Lung (tissue), 12 donors: ENCODE data around the gene ZGLP1. TPM values are rescaled to one million over a fixed set of nuclear protein-coding genes. Genes with fewer than 3 reads are reported as not detected.

Source experiments
- ATAC-seq: fragments of 200-7000 bp; cut with Tn5 transposase; one replicate; pipeline ENCODE4 v1.9.1; 2020; ENCODE audit warnings: moderate number of reproducible peaks; ENCODE audit not compliant: insufficient read depth, low FRiP score
- DNase-seq, 3 donors: peaks; one replicate each; pipeline ENCODE4 v3.0.0-alpha.2; 2013 to 2017
- H3K27ac ChIP-seq, 2 donors: one replicate each; pipeline ENCODE4 v1.5.1; 2013; ENCODE audit warnings: mild to moderate bottlenecking in 2 of 2, moderate library complexity in 2 of 2, control low read depth in 1 of 2, inconsistent platforms in 1 of 2, low read depth in 1 of 2, low read length in 1 of 2
- H3K27me3 ChIP-seq, 3 donors: one replicate each; pipeline ENCODE4 v1.5.1; 2013; ENCODE audit warnings: low read length in 2 of 3; ENCODE audit not compliant: control insufficient read depth in 3 of 3, insufficient read depth in 3 of 3
- H3K36me3 ChIP-seq, 4 donors: one replicate each; pipeline ENCODE4 v1.5.1; 2013; ENCODE audit warnings: low read length in 4 of 4, mild to moderate bottlenecking in 1 of 4, moderate library complexity in 1 of 4; ENCODE audit not compliant: control insufficient read depth in 4 of 4, insufficient read depth in 4 of 4
- H3K4me1 ChIP-seq, 5 donors: one replicate each; pipeline ENCODE4 v1.5.1; 2013; ENCODE audit warnings: low read length in 5 of 5, mild to moderate bottlenecking in 2 of 5, moderate library complexity in 1 of 5; ENCODE audit not compliant: control insufficient read depth in 5 of 5, insufficient read depth in 5 of 5
- H3K4me3 ChIP-seq: one replicate; pipeline ENCODE4 v1.5.1; 2013; ENCODE audit warnings: mild to moderate bottlenecking, control low read depth, moderate library complexity
- H3K9ac ChIP-seq, 2 donors: one replicate each; pipeline ENCODE4 v1.5.1; 2013; ENCODE audit warnings: low read length in 2 of 2, control low read depth in 1 of 2; ENCODE audit not compliant: insufficient read depth in 1 of 2
- H3K9me3 ChIP-seq, 4 donors: one replicate each; pipeline ENCODE4 v1.5.1; 2013; ENCODE audit warnings: low read length in 3 of 4, mild to moderate bottlenecking in 1 of 4, moderate library complexity in 1 of 4; ENCODE audit not compliant: control insufficient read depth in 4 of 4, insufficient read depth in 3 of 4
- WGBS, 2 donors: extraction: QIAGEN DNeasy Blood & Tissue Kit; methylation state at CpG; one replicate each; pipeline ENCODE4 v1.1.7; 2013; 5-methylcytosine and 5-hydroxymethylcytosine counted together
- polyA plus RNA-seq, 2 donors: library from polyadenylated mRNA; stranded (reverse); fragments of 200-250 nt; gene quantifications; one replicate each; pipeline ENCODE4 v1.2.1, GENCODE V29; 2013
- total RNA-seq, 2 donors: library from RNA; depleted of rRNA in 1 of 2; stranded (reverse); fragments of >200 nt in 1 of 2; gene quantifications; one replicate each; pipeline ENCODE4 v1.2.1, GENCODE V29; 2014 to 2021
- TF ChIP-seq, protein P1 (sequence below): IDR thresholded peaks from 2 replicates; pipeline ENCODE4 v1.5.1; 2012; ENCODE audit warnings: mild to moderate bottlenecking; ENCODE audit errors: control extremely low read depth, extremely low read depth
- donor health status: control.
- donor health status: control.
- donor health status: Bipolar disorder and iron deficiency.
- donor health status: healthy.
- donor health status: DM: yes; HTN: yes; CAD: no.

The ZGLP1 gene
- total and polyA plus RNA-seq, 4 donors = 3.0 to 6.7 (median 4.4) TPM

DNA sequence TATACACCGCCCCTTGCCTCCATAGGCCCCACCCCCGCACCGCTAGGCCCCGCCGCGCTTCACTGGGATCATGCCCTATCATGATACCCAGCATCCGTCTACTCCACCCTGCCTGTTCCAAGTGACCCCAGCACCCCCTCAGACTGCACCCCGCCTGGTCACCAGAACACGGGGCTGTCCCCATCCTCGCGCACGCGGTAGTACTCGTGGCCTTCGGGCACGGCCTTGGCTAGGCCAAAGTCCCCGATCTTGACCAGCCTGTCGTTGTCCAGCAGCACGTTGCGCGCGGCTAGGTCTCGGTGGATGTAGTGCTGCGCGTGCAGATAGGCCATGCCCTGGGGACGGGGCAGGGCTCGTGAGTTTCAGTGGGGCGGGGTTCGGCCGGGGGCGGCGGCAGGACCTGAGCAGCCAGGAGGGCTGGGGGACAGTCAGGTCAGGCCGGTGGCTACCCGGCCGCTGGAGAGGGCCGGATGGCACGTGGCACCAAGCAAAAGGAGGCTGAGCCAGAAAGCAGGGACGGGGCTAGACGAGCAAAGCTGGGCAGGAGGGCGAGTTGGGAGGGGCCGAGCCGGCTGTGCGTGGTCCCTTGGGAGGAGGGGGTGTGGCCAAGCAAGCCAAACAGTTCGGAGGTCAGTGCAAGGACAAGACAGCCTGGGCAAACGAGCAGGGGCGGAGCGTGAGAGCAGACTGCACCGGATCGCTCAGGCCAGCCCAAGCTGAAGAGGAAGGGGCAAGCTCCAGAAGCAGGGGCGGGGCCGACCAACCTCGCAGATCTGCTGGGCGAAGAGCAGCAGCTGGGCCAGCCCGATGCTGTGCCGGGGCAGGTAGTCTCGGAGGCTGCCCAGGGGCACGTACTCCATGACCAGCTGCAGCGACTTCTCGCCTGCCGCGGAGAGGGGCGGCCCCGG, 43.4 kb upstream of the ZGLP1 start:
- peaks cover 0 to 12% (median 0%) of the 10 kb centered on the region in 5 donors for H3K4me1 ChIP-seq
- WGBS, 2 donors = 82 to 90% methylated on average over 58 to 63 of the region's 63 CpGs
- H3K4me3 ChIP-seq = no peak overlapping the region
- TF ChIP-seq, protein P1, sequence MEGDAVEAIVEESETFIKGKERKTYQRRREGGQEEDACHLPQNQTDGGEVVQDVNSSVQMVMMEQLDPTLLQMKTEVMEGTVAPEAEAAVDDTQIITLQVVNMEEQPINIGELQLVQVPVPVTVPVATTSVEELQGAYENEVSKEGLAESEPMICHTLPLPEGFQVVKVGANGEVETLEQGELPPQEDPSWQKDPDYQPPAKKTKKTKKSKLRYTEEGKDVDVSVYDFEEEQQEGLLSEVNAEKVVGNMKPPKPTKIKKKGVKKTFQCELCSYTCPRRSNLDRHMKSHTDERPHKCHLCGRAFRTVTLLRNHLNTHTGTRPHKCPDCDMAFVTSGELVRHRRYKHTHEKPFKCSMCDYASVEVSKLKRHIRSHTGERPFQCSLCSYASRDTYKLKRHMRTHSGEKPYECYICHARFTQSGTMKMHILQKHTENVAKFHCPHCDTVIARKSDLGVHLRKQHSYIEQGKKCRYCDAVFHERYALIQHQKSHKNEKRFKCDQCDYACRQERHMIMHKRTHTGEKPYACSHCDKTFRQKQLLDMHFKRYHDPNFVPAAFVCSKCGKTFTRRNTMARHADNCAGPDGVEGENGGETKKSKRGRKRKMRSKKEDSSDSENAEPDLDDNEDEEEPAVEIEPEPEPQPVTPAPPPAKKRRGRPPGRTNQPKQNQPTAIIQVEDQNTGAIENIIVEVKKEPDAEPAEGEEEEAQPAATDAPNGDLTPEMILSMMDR = no peak
- H3K27ac ChIP-seq = peak overlapping the region in 1 of 2 donors; percentile 54
- DNase-seq (peak; percentile 78 to 88 (median 80)), ATAC-seq (no peak)
- no peak overlapping the region for H3K9ac ChIP-seq
- no peaks in the 10 kb centered on the region for H3K27me3 ChIP-seq
- peaks cover 0 to 3% (median 0%) of the 10 kb centered on the region in 4 donors for H3K9me3 ChIP-seq
- H3K36me3 ChIP-seq = peaks cover 0 to 51% (median 25%) of the 10 kb centered on the region in 4 donors

DNA sequence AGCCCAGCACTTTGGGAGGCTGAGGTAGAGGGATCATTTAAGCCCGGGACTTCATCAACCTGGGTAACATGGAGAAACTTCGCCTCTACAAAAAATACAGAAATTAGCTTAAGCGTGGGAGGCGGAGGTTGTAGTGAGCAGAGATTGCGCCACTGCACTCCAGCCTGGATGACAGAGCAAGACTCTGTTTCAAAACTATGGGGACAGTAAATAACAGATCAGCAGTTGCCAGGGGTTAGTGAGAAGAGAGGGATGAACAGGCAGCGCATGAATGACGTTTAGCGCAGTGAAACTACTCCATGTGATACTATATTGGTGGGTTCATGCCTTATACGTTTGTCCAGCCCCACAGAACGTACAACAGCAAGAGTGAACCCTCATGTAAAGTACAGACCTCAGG, 36.9 kb upstream of the ZGLP1 start:
- H3K27ac ChIP-seq = peak overlapping the region in 1 of 2 donors; percentile 58
- no peaks in the 10 kb centered on the region for H3K9me3 ChIP-seq
- H3K4me1 ChIP-seq = no peaks in the 10 kb centered on the region
- no peaks in the 10 kb centered on the region for H3K27me3 ChIP-seq
- WGBS, 2 donors = 29 to 46% methylated on average over 10 of the region's 10 CpGs
- no peak overlapping the region for H3K4me3 ChIP-seq
- no peak overlapping the region for H3K9ac ChIP-seq
- no peak for DNase-seq
- TF ChIP-seq, protein P1 = no peak
- H3K36me3 ChIP-seq = peaks cover 0 to 8% (median 3%) of the 10 kb centered on the region in 4 donors
- ATAC-seq = no peak

DNA sequence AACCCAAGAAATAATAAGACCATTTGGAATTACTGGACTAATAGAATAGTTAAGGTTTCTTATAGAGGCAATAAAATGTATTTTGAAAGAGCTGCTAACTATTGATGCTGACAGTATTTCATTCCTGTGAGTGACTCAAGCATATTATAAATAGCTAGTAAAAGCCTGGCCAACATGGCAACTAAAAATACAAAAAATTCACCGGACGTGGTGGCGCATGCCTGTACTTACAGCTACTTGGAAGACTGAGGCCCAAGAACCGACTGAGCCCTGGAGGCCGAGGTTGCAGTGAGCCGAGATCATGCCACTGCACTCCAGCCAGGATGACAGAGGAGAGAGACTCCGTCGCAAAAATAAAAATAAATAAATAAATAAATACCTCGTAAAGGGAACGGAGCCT, 35.2 kb upstream of the ZGLP1 start:
- no peak overlapping the region for H3K4me3 ChIP-seq
- no peaks in the 10 kb centered on the region for H3K4me1 ChIP-seq
- ATAC-seq (no peak), DNase-seq (no peak)
- no peak overlapping the region for H3K9ac ChIP-seq
- H3K9me3 ChIP-seq = no peaks in the 10 kb centered on the region
- 88 to 93% methylated on average over 10 of the region's 10 CpGs for WGBS, 2 donors
- TF ChIP-seq, protein P1 = no peak
- H3K36me3 ChIP-seq = peaks cover 0 to 1% (median under 1%) of the 10 kb centered on the region in 4 donors
- H3K27ac ChIP-seq = no peak overlapping the region
- H3K27me3 ChIP-seq = no peaks in the 10 kb centered on the region
